ENCODE results near the gene SCYGR1.

GRCh38 chr2:227411320-227411989, 23.7 kb upstream of the SCYGR1 start:
- no peak for TF ChIP-seq CTCF (conservative IDR thresholded peaks at IDR 0.05 in 1 of 2, IDR thresholded peaks at IDR 0.05 in 1 of 2; ENCODE audit: extremely low read depth in 1 of 2, insufficient read depth in 1 of 2, low read depth in 1 of 2, low read length in 2 of 2)
- TF ChIP-seq EZH2 (IDR thresholded peaks at IDR 0.05; ENCODE audit: borderline replicate concordance, low read length): no peak

All from mammary epithelial cell (primary cell).